GM19238 (cell line): ENCODE results near the gene CCDC141.
"Not testable (repeated sequence)": the region's sequence is repeated elsewhere in the genome, so short reads cannot be mapped to it uniquely, and the experiment has no call there.

Experiments used
- DNase-seq: peaks from one replicate; pipeline ENCODE4 v3.0.0; 2011; ENCODE audit warnings: low spot score; ENCODE audit not compliant: insufficient read length

CCDC141 gene

DNA sequence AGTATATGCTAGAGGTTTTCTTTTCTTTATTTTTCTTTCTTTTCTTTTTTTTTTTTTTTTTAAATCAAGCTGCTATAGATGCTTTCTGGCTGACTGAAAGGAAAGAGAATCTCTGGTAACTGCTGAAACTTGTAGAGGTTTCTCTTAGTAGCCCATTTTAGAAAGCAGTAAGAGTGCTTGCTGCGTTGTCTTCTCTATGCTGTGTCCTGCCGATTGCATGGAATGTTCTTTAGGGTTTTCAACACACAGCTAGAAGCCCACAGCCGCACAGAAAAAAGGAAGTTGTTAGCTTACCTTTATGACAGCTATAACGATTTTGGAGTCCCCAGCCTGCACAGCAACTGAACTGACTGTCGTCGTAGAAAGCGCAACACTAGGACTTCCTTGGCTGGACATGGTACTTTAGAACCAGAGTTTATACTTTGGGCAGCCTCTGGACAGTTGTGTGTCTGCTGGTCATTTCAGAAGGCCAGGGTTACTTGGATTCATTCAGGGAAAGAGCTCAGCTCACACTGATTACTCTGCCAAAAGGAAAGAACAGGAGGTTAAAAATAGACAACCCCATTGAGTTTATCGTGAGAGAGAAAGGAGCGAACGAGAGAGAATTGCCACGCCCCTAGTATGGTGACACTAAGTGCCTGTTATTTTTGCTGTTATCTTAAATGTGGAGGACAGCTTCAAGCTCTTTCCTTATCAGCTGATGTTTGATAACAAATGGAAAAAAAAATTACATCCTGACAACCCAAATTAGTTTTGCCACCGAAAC, at the start of gene CCDC141:
Gene CCDC141 (minus strand): TSS at position 592 of the 766 bp plus-strand sequence. CDS start 196 bp downstream, at position 396.
- DNase-seq: peak; percentile 12

DNA sequence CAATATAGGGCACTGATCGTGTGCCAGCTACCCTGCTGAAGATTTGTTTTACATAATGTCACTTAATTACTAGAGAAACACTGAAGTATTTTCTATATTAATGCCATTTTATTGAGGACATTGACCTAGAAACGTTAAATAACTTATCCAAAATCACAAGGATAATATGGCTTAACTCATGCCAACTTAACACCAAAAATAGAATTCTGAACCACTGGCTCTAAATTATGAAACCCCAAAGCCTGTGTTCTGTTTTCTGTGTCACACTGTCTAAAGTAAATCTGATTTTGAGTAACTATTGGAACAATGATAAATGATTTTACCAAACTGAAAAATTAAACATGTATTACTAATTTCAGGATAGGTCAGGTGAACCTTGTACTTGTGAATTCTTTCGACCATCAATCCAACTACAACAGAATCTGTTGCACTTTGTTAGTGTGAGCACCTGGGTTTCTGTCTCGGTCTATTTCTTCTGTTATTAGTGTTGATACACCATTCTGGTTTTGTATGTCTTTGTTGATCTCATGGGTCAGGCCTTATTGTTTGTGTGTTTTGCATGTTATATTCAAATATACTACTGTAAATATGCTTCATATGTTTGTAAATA, 48.2 kb upstream of the CCDC141 start:
- DNase-seq: no peak

GRCh38 chr2:179097131-179097530, 47.2 kb upstream of the CCDC141 start:
- DNase-seq: no peak

GRCh38 chr2:179096090-179096489, 46.2 kb upstream of the CCDC141 start:
- DNase-seq: peak; percentile 11

DNA sequence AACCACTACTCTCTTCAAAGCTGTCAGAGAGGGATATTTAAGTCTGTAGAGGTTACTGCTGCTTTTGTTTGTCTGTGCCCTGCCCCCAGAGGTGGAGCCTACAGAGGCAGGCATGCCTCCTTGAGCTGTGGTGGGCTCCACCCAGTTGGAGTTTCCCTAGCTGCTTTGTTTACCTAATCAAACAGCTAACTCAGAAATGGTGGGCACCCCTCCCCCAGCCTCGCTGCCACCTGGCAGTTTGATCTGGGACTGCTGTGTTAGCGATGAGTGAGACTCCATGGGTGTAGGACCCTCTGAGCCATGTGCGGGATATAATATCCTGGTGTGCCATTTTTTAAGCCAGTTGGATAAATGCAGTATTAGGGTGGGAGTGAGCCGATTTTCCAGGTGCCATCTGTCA, 43.0 kb upstream of the CCDC141 start:
- DNase-seq: not testable (repeated sequence)

GRCh38 chr2:179082697-179083096, 32.8 kb upstream of the CCDC141 start:
- no peak for DNase-seq

GRCh38 chr2:179081954-179082353, 32.0 kb upstream of the CCDC141 start:
- no peak for DNase-seq

- no peak for DNase-seq
Observed at GRCh38 chr2:179072527-179072926, 22.6 kb upstream of the CCDC141 start.

- no peak for DNase-seq
Observed at GRCh38 chr2:179071810-179072355, 21.9 kb upstream of the CCDC141 start.

DNA sequence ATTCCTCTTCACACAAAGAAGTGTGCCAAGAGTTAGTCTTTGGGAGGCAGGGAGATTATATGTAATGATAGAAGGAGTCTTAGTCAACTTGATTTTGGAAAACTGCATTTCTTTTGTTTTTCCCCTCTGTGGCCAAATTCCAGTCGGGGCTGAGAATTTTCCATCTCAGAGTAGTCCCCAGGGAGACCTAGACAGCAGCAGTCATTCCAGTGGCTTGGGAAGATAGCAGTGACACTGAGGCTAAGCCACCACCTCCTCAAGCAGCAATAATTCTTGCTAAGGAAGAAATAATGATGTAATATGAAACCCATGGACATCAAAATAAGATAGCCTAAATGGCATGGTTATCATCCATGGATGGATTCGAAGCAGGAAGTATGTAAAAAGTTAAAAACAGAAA, 21.0 kb upstream of the CCDC141 start:
- DNase-seq: no peak

- no peak for DNase-seq
Observed at GRCh38 chr2:179069685-179070084, 19.7 kb upstream of the CCDC141 start.

- DNase-seq: no peak
Observed at GRCh38 chr2:179068991-179069643, 19.2 kb upstream of the CCDC141 start.

DNA sequence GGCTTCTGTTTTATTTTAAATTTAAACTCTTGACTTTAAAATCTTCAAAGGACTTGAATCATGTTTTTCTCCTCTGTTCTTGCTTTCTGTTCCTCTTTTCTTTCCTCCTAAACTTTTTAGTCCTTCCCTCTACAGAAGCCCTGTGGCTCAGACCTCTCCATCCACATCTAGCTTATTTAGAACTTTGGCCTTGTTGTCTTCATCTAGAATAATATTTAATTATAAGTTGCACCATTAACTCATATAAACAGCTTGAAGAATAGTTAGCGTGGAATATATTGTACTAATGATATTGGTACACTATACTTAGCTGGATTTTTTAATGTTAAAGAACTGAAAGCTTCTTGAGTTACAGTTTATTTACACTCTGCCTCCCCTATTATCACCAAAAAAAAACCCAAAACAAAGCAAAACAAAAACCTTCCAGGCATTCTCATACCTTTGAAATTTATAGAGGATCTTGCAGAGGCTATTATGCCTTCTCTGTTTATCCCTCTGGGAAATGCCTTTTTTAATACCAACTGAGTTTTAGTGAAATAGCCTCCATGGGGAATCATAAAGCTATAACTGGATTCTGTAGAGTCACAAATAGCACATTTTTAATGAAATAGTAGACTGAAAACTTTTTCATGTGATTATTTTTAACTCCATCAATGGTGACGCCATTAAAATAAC, 9.2 kb upstream of the CCDC141 start:
- no peak for DNase-seq

- DNase-seq: no peak
Observed at GRCh38 chr2:179057737-179058136, 7.8 kb upstream of the CCDC141 start.

- not testable (repeated sequence) for DNase-seq
Observed at GRCh38 chr2:179053568-179053967, 3.6 kb upstream of the CCDC141 start.

- DNase-seq: no peak
Observed at GRCh38 chr2:179051250-179051649, 1.3 kb upstream of the CCDC141 start.

DNA sequence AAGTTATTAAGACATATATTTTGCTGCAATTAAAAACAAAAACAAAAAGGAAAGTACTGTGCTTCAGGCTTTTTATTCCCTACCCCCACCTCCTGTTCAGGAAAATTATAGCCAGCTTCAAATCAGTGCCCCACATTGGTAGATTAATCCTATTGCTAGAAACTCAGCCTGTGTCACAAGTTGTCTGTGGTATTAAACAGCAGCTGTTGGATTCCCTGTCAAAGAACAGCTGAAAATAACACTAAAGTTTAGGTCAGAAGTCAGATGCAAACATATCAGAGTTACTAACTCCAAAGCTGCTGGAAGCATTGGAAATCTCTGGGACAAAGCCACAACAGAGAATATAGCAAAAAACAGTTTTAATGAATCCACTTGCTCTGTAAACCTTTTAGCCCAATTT, 818 bp upstream of the CCDC141 start:
- DNase-seq: no peak

GRCh38 chr2:179049203-179049545, 763 bp downstream of the CCDC141 start:
- no peak for DNase-seq

DNA sequence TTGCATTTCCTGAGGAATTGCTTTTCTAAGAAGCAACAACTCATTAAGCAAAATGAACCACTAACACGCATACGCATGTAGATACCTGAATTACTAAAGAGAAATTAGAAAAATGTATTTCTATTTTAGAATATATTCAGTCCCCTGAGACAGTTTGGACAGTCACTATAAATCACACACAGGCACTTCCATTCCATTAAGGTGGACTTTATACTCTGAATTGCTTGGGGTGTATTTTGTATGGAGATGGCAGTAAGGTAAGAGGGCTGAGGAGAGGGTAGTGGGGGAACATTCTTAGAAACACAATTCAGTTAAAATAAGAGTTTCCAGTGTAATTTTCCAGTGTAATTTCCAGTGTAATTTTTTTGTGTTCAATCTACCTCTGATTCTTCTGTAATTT, 1.8 kb downstream of the CCDC141 start:
- no peak for DNase-seq

DNA sequence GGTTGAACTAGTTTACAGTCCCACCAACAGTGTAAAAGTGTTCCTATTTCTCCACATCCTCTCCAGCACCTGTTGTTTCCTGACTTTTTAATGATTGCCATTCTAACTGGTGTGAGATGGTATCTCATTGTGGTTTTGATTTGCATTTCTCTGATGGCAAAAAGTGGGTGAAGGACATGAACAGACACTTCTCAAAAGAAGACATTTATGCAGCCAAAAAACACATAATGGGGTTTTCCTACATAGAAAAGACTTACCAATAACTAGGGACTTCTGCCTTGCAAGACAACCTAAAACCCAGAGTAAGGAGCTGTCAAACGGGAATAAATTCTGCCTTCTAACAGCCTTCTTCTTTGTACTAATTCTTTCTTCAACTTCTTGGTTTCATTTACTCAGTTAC, 4.3 kb downstream of the CCDC141 start:
- not testable (repeated sequence) for DNase-seq

- DNase-seq: no peak
Observed at GRCh38 chr2:179044500-179044899, 5.4 kb downstream of the CCDC141 start.

DNA sequence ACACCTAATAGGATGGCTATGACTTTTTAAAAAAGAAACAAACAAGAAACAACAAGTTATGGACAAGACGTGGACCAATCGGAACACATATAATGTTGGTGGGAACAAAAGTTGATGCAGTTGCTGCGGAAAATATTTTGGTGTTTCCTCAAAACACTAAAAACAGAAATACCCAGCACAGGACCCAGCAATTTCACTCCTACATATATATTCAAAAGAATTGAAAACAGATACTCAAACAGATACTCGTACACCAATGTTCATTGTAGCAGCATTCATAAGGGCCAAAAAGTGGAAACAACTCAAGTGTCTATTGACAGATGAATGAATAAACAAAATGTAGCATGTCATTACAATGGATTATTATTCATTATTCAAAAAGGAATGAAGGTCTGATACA, 12.1 kb downstream of the CCDC141 start:
- DNase-seq: no peak
